ENCODE data around the gene EMP3.
"Not testable (repeated sequence)": the region's sequence is repeated elsewhere in the genome, so short reads cannot be mapped to it uniquely, and the experiment has no call there.

Gene EMP3

DNA sequence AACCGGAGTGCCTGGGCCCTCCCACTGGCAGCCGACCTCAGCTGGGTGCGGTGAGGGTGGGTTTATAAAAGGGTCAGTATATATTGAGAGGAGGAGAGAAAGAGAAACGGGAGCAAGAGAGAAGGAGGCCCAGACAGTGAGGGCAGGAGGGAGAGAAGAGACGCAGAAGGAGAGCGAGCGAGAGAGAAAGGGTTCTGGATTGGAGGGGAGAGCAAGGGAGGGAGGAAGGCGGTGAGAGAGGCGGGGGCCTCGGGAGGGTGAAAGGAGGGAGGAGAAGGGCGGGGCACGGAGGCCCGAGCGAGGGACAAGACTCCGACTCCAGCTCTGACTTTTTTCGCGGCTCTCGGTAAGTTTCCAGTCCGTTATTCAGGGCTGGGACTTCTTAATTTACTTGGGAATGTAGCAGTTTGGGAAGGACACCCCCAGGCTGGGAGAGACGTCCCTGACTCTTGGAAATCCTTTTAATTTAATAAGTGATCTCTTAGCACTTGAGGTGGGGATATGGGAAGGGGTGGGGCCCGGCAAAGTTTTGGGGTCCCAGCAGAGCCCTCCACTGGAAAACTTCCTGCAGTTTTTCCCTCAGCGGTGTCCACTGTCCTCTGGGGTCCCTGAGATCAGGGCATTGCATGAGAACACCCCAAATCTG lies at the start of gene EMP3:
EMP3 (plus strand) TSS at position 288 of the 646 bp plus-strand sequence. CDS start 1,293 bp downstream, outside the sequence.
- FAIRE-seq (no peak), DNase-seq (ENCODE audit: insufficient read length, low spot score) (peak; percentile 80)

- DNase-seq (ENCODE audit: insufficient read length, low spot score) (no peak), FAIRE-seq (no peak)
These were observed 45.6 kb upstream of the EMP3 start for GRCh38 chr19:48279747-48280146.

GRCh38 chr19:48283908-48284307 lies 41.4 kb upstream of the EMP3 start:
- FAIRE-seq (no peak), DNase-seq (ENCODE audit: insufficient read length, low spot score) (peak; percentile 53)

DNA sequence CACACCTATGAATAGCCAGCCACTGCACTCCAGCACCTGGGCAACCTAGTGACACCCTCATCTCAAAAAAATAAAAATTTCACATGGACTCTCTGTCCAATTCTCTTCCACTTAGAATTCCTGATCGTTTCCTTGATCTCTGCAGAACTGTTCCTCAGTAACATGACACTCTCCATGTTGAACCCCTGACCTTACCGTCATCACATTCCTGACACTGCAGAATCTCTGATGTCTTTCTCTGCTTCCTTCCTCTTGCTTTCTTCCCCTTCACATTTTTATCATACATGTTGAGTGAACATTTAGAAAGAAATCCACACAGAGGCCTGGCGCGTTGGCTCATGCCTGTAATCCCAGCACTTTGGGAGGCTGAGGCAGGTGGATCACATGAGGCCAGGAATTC lies 40.5 kb upstream of the EMP3 start:
- FAIRE-seq: no peak
- DNase-seq (ENCODE audit: insufficient read length, low spot score): peak; percentile 37

DNA sequence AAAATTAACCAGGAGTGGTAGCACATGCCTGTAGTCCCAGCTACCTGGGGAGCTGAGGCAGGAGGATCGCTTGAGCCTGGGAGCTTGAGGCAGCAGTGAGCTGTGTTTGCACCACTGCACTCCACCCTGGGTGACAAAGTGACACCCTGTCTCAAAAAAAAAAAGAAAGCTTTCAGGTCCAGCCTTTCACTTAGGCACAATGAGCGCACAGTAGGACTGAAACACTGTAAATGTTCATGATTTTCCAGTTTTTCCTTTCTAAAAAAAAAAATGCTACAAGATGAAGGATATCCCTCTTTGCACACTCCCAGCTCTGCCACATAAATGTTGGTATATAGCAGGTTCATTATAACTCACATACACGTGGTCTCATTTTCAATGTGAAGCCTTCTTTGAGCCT lies 37.6 kb upstream of the EMP3 start:
- DNase-seq (ENCODE audit: insufficient read length, low spot score) (no peak), FAIRE-seq (no peak)

- peak; percentile 79 for DNase-seq (ENCODE audit: insufficient read length, low spot score)
- FAIRE-seq: no peak
These were observed 35.0 kb upstream of the EMP3 start for GRCh38 chr19:48290401-48290770.

DNA sequence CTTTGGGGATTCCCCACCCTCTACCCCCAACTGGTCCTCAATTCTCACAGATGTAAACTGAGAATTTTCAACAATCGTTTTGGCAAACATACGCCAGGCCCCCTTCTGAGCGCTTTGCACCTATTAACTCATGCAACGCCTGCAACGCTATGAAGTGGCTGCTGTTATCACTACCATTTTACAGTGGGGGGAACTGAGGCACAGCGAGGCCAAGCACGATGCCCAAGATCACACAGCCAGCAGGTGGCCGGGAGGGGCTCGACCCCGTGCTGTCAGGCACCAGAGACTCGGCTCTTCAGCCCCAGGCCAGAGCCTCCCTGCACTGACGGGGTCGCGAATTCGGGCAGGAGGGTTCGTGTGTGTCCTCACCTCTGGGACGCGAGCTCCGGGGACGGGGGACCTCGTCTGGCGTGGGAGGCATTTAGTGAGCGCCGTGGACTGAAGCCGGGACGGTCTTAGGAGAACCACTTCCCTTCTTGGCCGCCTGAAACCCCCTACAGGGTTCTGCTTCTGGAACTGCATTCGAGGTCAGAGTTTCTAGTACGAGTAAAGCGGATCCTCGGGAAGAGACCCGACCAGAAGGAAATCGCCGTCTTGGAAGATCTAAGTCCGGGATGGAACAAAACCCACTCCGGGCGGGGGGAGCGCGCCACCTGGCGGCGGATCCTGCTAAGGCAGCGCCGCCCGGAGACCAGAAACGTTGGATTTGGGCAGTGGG lies 34.4 kb upstream of the EMP3 start:
- DNase-seq (ENCODE audit: insufficient read length, low spot score) (peak; percentile 76), FAIRE-seq (peak; percentile 28)

DNA sequence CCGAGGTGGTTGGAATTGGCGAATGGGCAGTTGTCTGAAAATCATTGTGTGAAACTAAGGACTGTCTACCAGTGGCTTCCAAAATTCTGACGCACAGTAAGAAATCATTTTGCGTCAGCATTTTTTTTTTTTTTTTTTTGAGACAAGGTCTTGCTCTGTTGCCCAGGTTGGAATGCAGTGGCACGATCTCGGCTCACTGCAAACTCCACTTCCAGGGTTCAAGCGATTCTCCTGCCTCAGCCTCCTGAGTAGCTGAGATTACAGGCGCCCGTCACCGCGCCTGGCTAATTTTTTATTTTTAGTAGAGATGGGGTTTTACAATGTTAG lies 33.9 kb upstream of the EMP3 start:
- not testable (repeated sequence) for DNase-seq (ENCODE audit: insufficient read length, low spot score); FAIRE-seq

GRCh38 chr19:48292798-48293197 lies 32.6 kb upstream of the EMP3 start:
- DNase-seq (ENCODE audit: insufficient read length, low spot score) (no peak), FAIRE-seq (no peak)

- no peak for FAIRE-seq
- DNase-seq (ENCODE audit: insufficient read length, low spot score): no peak
These were observed 29.9 kb upstream of the EMP3 start for GRCh38 chr19:48295458-48295857.

DNA sequence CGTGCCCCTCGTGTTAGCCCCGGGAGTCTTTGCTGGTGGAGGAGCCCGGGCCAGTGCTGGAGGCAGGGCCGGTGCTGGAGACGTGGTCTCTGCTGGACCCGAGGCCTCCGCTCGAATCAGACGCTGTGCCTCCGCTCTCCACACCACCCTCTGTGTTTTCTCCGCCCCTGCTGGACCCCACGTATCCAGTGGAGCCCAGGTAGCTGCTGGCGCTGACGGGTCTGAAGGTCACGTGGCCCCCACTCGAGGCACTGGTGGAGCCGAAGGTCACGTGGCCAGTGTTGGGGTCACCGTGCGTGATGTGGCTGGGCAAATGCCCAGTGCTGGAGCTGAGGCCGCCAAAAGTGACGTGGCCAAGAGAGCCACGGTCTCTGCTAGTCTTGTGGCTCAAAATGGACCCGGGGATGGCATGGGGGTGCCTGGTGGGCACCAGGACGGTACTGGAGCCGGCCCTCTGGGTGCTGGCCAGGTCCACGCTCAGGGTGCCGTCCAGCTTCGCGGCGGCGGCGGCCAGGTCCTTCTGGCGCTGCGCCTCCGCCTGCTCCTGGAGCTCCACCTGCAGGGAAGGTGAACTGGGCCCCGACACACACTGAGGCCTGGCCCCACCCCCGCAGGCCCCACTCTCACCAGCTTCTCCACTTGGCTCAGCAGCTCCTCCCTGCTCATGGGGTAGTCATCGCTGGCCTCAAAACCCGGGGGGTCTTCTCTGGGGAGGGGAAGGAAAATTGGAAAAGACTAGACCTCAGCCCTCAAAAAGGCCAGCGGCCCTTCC lies 28.2 kb upstream of the EMP3 start:
- FAIRE-seq (no peak), DNase-seq (ENCODE audit: insufficient read length, low spot score) (no peak)

DNA sequence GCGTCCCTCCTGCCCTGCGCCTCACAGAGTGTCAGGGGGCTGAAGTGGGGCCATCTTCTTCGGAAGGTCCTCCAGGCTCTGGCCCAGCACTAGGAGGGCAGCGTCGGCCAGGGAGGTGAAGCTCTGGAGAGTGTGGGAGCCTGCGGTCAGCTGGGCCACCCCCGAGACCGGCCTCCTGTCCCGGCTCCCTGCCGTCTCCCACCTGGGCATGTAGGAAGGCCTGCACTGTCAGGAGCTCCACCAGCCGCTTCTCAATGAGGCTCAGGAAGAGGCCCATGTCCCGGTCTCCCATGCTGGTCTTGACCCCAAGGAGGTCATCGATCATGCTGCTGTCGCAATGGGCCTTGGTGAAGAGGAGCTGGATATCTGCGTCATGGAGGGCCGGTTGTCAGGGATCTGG lies 27.4 kb upstream of the EMP3 start:
- DNase-seq (ENCODE audit: insufficient read length, low spot score) (no peak), FAIRE-seq (no peak)

DNA sequence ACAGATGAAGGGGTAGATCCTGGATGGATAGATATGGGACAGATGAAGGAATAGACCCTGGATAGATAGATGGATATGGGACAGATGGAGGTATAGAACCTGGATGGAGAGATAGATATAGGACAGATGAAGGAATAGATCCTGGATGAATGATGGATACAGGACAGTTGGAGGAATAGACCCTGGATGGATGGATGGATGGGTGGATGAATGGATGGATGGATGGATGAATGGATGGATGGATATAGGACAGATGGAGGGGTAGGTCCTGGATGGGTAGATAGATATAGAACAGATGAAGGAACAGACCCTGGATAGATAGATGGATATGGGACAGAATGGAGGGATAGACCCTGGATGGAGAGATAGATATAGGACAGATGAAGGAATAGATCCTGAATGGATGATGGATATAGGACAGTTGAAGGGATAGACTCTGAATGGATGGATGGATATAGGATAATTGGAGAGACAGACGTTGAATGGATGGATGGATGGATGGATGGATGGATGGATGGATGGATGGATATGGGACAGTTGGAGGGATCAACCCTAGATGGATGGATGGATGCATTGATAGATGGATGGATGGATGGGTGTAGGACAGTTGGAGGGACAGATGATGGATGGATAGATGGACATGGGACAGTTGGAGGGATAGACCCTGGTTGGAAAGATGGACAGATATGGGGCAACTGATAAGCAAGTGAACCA lies 23.3 kb upstream of the EMP3 start:
- DNase-seq (ENCODE audit: insufficient read length, low spot score): no peak
- no peak for FAIRE-seq

DNA sequence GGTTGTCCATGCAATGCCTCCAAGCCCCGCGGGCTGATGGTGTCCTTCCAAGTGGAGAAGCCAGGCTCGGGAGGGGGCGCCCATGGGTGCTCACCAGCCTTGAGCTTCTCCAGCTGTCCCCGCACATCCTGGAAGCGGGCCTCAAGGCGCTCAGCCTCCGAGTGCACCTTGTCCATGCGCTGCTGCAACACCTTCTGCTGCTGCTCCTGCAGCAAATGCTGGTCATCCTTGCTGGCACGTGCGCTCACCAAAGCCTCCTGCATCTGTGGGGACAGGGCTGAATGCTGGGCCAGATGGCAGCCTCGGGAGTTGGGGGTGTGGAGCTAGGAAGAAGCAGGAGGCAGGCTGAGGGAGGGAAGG lies 22.8 kb upstream of the EMP3 start:
- DNase-seq (ENCODE audit: insufficient read length, low spot score) (no peak), FAIRE-seq (no peak)

- DNase-seq (ENCODE audit: insufficient read length, low spot score) (no peak), FAIRE-seq (no peak)
These were observed 22.0 kb upstream of the EMP3 start for GRCh38 chr19:48303367-48303766.

DNA sequence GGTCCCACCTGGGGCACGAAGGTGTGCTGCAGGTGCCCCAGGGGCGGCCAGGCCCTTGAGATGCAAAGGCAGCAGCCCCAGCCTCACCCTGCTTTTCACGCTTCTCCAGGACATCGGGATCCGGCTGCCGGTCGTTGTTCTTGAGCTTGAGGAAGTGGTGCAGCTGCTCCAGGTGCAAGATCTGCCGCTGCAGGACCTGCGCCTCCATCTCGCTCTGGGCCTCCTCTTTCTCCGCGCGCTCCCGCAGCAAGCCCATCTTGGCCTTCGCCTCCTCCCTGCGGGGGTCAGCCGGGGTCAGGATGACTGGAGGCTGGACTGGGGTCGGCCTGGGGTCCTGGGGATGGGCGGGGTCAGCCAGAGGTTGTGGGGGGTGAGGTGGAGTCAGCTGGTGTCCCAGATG lies 21.5 kb upstream of the EMP3 start:
- no peak for DNase-seq (ENCODE audit: insufficient read length, low spot score)
- FAIRE-seq: no peak

- no peak for FAIRE-seq
- no peak for DNase-seq (ENCODE audit: insufficient read length, low spot score)
These were observed 16.4 kb upstream of the EMP3 start for GRCh38 chr19:48308631-48309586.

GRCh38 chr19:48309731-48310130 lies 15.6 kb upstream of the EMP3 start:
- DNase-seq (ENCODE audit: insufficient read length, low spot score); FAIRE-seq: not testable (repeated sequence)

DNA sequence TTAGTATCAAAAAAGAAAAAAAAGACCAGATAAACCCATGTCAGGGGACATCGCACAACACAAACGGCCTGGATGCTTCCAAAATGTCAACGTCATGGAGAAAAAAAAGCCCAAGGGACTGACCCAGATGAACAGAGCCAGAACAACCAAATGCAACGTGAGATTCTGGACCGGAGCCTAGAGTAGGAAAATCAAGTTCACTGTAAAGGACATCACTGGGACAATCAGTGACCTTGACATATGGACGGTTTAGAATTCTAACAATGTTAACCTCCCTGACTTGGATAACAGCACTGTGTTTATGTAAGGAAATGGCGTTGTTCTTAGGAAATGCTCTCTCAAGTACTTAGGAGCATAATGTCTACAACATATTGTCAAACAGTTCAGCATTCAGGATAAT lies 15.1 kb upstream of the EMP3 start:
- DNase-seq (ENCODE audit: insufficient read length, low spot score): no peak

DNA sequence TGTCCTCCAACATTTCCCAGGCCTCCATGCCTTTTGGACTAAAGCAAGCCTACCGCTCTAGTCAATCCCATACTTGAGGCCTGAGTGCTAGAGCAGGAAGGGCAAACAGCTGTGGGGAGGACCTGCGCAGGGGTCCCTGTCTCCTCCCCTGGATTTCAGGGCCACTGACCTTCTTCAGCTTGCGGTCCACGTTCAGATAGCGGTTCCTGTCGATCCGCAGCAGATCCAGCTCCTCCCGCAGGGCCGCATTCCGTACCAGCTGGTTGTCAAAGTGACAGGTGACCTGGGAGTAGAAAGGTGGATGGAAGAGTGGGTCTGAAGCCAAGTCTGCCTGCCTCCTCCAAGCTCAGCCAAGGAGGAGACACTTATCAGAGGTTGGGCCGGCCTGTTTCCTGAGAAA lies 14.0 kb upstream of the EMP3 start:
- DNase-seq (ENCODE audit: insufficient read length, low spot score) (no peak), FAIRE-seq (no peak)

More for the DNA sequence above, 15.1 kb upstream of the EMP3 start:
- no peak for FAIRE-seq

Data from HTR-8/SVneo (cell line).